ENCODE measurements around the gene NFATC4.

Gene NFATC4

GRCh38 chr14:24416254-24416931 lies 48.4 kb downstream of the NFATC4 start:
- no peak for TF ChIP-seq CTCF (IDR thresholded peaks at IDR 0.05; ENCODE audit: control insufficient read depth, extremely low read depth, insufficient read depth)
- H3K4me3 ChIP-seq (ENCODE audit: low read depth, low read length): no peak overlapping the region
- no peak for DNase-seq (ENCODE audit: low read depth)

GRCh38 chr14:24416932-24417619 lies 49.1 kb downstream of the NFATC4 start:
- H3K4me3 ChIP-seq (ENCODE audit: low read depth, low read length): no peak overlapping the region
- no peak for TF ChIP-seq CTCF (IDR thresholded peaks at IDR 0.05; ENCODE audit: control insufficient read depth, extremely low read depth, insufficient read depth)
- DNase-seq (ENCODE audit: low read depth): no peak

- no peak for DNase-seq (ENCODE audit: low read depth)
- H3K4me3 ChIP-seq (ENCODE audit: low read depth, low read length): no peak overlapping the region
- TF ChIP-seq CTCF (IDR thresholded peaks at IDR 0.05; ENCODE audit: control insufficient read depth, extremely low read depth, insufficient read depth): no peak
These were observed 50.0 kb downstream of the NFATC4 start for GRCh38 chr14:24417832-24418491.

GRCh38 chr14:24418492-24418873 lies 50.5 kb downstream of the NFATC4 start:
- H3K4me3 ChIP-seq (ENCODE audit: low read depth, low read length): no peak overlapping the region
- DNase-seq (ENCODE audit: low read depth): no peak
- TF ChIP-seq CTCF (IDR thresholded peaks at IDR 0.05; ENCODE audit: control insufficient read depth, extremely low read depth, insufficient read depth): no peak

- no peak for DNase-seq (ENCODE audit: low read depth)
- TF ChIP-seq CTCF (IDR thresholded peaks at IDR 0.05; ENCODE audit: control insufficient read depth, extremely low read depth, insufficient read depth): no peak
- H3K4me3 ChIP-seq (ENCODE audit: low read depth, low read length): no peak overlapping the region
These were observed 54.3 kb downstream of the NFATC4 start for GRCh38 chr14:24422261-24422660.

GRCh38 chr14:24422694-24423601 lies 55.0 kb downstream of the NFATC4 start:
- no peak for DNase-seq (ENCODE audit: low read depth)
- H3K4me3 ChIP-seq (ENCODE audit: low read depth, low read length): no peak overlapping the region
- TF ChIP-seq CTCF (IDR thresholded peaks at IDR 0.05; ENCODE audit: control insufficient read depth, extremely low read depth, insufficient read depth): no peak

Data from LNCaP clone FGC (cell line).